Measurements from ENCODE around the gene PKD2L1. TPM values are rescaled to one million over a fixed set of nuclear protein-coding genes. Genes with fewer than 3 reads are reported as not detected.

The PKD2L1 gene
- total and polyA plus RNA-seq, 2 of the 8 experiments (the other 6 are each of a cell fraction or from before 2014, with no cell fraction given): 0.20 to 0.33 TPM

DNA sequence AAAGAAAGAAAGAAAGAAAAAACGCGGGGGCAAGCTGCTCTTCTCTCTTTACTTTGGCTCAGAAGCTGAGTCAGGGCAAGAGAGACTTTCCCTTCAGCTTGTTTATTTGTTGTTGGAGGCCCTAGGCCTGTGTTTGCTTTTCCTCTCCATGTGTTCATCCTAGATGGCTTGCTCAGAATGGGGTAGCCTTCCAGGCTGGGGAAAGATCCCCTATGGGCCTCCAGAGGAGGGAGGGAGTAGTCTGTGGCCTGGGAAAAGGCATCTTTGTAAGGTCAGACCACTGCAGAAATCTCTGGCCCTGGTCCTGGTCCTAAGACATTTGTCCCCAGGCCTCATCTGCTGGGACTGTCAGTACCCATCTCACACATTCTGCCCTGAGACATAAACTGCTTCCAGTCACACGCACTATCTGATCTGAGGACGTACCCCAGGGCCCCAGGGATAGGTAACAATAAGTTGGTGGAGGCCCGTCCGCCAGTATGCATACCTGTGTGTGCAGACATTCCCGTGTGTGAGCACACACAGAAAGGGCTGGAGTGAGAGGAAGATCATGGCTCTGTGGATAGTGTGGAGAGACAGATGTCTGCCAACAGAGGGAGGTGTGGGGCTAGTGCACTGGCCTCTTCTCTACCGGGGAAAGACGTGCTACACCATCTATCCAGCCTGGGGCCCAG, 12.1 kb upstream of the PKD2L1 start (continued):
- TF ChIP-seq CTBP2 (IDR thresholded peaks at IDR 0.05; ENCODE audit: borderline replicate concordance, insufficient read depth, insufficient read length, low read length) (no peak), FOSL1 (IDR thresholded peaks at IDR 0.05; ENCODE audit: insufficient read depth, low read depth, low read length) (no peak), TAF7 (optimal IDR thresholded peaks at IDR 0.05; ENCODE audit: borderline replicate concordance, low read depth, low read length) (no peak), EP300 (IDR thresholded peaks at IDR 0.05; ENCODE audit: borderline replicate concordance in 1 of 2, low read depth in 2 of 2, low read length in 2 of 2) (no peak), TBP (IDR thresholded peaks at IDR 0.05; ENCODE audit: low read depth, low read length) (no peak), TEAD4 (IDR thresholded peaks at IDR 0.05; ENCODE audit: low read depth, low read length) (peak; percentile 68; the same call in 1 of the 2 replicates), RNF2 (IDR thresholded peaks at IDR 0.05; ENCODE audit: borderline replicate concordance, low read depth, low read length, missing control alignments, poor library complexity, severe bottlenecking) (no peak), RBBP5 (IDR thresholded peaks at IDR 0.05; ENCODE audit: borderline replicate concordance, low read depth, low read length) (no peak), NANOG (IDR thresholded peaks at IDR 0.05; ENCODE audit: insufficient read depth, low read depth, low read length, poor library complexity, severe bottlenecking) (no peak), USF2 (IDR thresholded peaks at IDR 0.05; ENCODE audit: low read length) (no peak), ZNF274 (IDR thresholded peaks at IDR 0.05; ENCODE audit: borderline replicate concordance, extremely low read depth, low read length) (no peak), RXRA (IDR thresholded peaks at IDR 0.05; ENCODE audit: insufficient read depth, low read depth, low read length) (no peak), CREB1 (IDR thresholded peaks at IDR 0.05) (no peak), KDM4A (IDR thresholded peaks at IDR 0.05; ENCODE audit: low read depth, low read length, severe bottlenecking) (no peak)

Measured in H1 (cell line).